Caco-2 (cell line): ENCODE data around the gene SNX33. TPM values are rescaled to one million over a fixed set of nuclear protein-coding genes. Genes with fewer than 3 reads are reported as not detected.

Experiments
- BruUV-seq: library from RNA; stranded (reverse); fragments of 400-500 nt; replicated peaks from 2 replicates; lab custom pipeline; 2021; lab: Mats Ljungman, UMichigan
- CTCF ChIA-PET: fragments of 300-600 bp; sonication (Branson Sonifier 250); formaldehyde crosslinking; loops from one replicate; lab custom pipeline; 2022; ENCODE audit warnings: antibody characterized with exemption; lab: Charles Lee
- POLR2A ChIA-PET: fragments of 300-600 bp; sonication (Branson Sonifier 250); formaldehyde crosslinking; loops from one replicate; lab custom pipeline; 2022; ENCODE audit warnings: antibody characterized with exemption; lab: Charles Lee
- DNase-seq, 2 experiments: peaks; one replicate each; pipeline versions ENCODE4 v3.0.0 to v3.0.0-alpha.2; 2020 to 2022
- H3K27me3 ChIP-seq: replicated peaks from 2 replicates; pipeline ENCODE4 v1.6.0; 2011; ENCODE audit warnings: low read length; ENCODE audit not compliant: control insufficient read depth, insufficient read depth
- H3K36me3 ChIP-seq: 2 replicates; pipeline ENCODE4 v1.5.1; 2011; ENCODE audit warnings: low read length; ENCODE audit not compliant: control insufficient read depth, insufficient read depth
- H3K4me1 ChIP-seq: fragments of 250-450 bp; sonication (Bioruptor Pico); 2 replicates; pipeline ENCODE4 v1.5.1; 2020; ENCODE audit warnings: mild to moderate bottlenecking
- H3K4me3 ChIP-seq: 2 replicates; pipeline ENCODE4 v1.5.1; 2011; ENCODE audit warnings: low read depth, mild to moderate bottlenecking, control low read depth, low read length
- H3K9me3 ChIP-seq: fragments of 250-450 bp; sonication (Bioruptor Pico); 2 replicates; pipeline ENCODE4 v1.5.1; 2020; ENCODE audit warnings: mild to moderate bottlenecking, moderate library complexity
- H3K27ac Mint-ChIP-seq: one replicate; pipeline ENCODE4 v1.8.0; 2022; ENCODE audit warnings: mixed read lengths; ENCODE audit not compliant: unreplicated experiment
- H3K27me3 Mint-ChIP-seq: one replicate; pipeline ENCODE4 v1.8.0; 2022; ENCODE audit warnings: mixed read lengths; ENCODE audit not compliant: insufficient read depth, unreplicated experiment
- H3K36me3 Mint-ChIP-seq: one replicate; pipeline ENCODE4 v1.8.0; 2022; ENCODE audit warnings: mild to moderate bottlenecking, mixed read lengths; ENCODE audit not compliant: insufficient read depth, unreplicated experiment
- H3K4me1 Mint-ChIP-seq: one replicate; pipeline ENCODE4 v1.8.0; 2022; ENCODE audit warnings: low read depth, mixed read lengths; ENCODE audit not compliant: unreplicated experiment
- H3K4me3 Mint-ChIP-seq: one replicate; pipeline ENCODE4 v1.8.0; 2022; ENCODE audit warnings: mild to moderate bottlenecking, moderate library complexity, mixed read lengths; ENCODE audit not compliant: unreplicated experiment
- H3K9me3 Mint-ChIP-seq: one replicate; pipeline ENCODE4 v1.8.0; 2022; ENCODE audit warnings: mixed read lengths; ENCODE audit not compliant: unreplicated experiment
- CTCF ChIP-seq, 2 experiments: fragments of 200-600 bp in 1 of 2; IDR thresholded peaks; 1 replicate in 1 of 2; 2 replicates in 1 of 2; pipeline versions ENCODE4 v1.5.1 to v1.8.0; 2011 to 2022; ENCODE audit warnings: antibody characterized with exemption in 1 of 2, control low read depth in 1 of 2, inconsistent platforms in 1 of 2, low read depth in 1 of 2, low read length in 1 of 2, mild to moderate bottlenecking in 1 of 2, moderate library complexity in 1 of 2; ENCODE audit not compliant: insufficient read depth in 1 of 2, severe bottlenecking in 1 of 2, unreplicated experiment in 1 of 2
- intact Hi-C: fragments of 100-400 bp; cut with micrococcal nuclease; formaldehyde crosslinking; loops from one replicate; pipeline ENCODE4 v1.10.0; 2022; ENCODE audit not compliant: unreplicated experiment
- total RNA-seq: library from RNA; stranded (reverse); gene quantifications from 2 replicates; pipeline ENCODE4 v1.2.3, GENCODE V29; 2022

Gene SNX33
- total RNA-seq, 1 experiment from 2014 or later = 19.4 TPM

GRCh38 chr15:75599401-75599800 is 48.3 kb upstream of the SNX33 start:
- POLR2A ChIA-PET = interaction anchor here (0.6 kb wide), 1 partner anchor 40 kb away, joined by 4 read pairs; no protein-coding TSS in a partner anchor
- Mint-ChIP-seq H3K4me3 (no peak overlapping the region), H3K9me3 (no peaks in the 10 kb centered on the region), H3K27me3 (no peaks in the 10 kb centered on the region), H3K4me1 (peaks cover 19% of the 10 kb centered on the region), H3K36me3 (peaks cover 6% of the 10 kb centered on the region), H3K27ac (no peak overlapping the region)
- DNase-seq = no peak
- no TSS peak for BruUV-seq
- CTCF ChIA-PET = no interaction called here
- Histone ChIP-seq H3K4me1 (peaks cover 18% of the 10 kb centered on the region), H3K4me3 (no peak overlapping the region), H3K27me3 (no peaks in the 10 kb centered on the region), H3K9me3 (no peaks in the 10 kb centered on the region), H3K36me3 (no peaks in the 10 kb centered on the region; the same call in none of the 2 replicates)
- intact Hi-C loops = no loop called here
- no peak for TF ChIP-seq CTCF (IDR thresholded peaks at IDR 0.05; ENCODE audit: insufficient read depth in 1 of 2, low read depth in 1 of 2, low read length in 1 of 2, severe bottlenecking in 1 of 2, unreplicated experiment in 1 of 2)

- CTCF ChIA-PET = interaction anchor here (0.8 kb wide), 1 partner anchor 104 kb away, joined by 3 read pairs; no protein-coding TSS in a partner anchor
- no TSS peak for BruUV-seq
- POLR2A ChIA-PET = interaction anchor here (0.5 kb wide), 1 partner anchor 158 kb away, joined by 4 read pairs; no protein-coding TSS in a partner anchor
- Mint-ChIP-seq H3K36me3 (peaks cover 6% of the 10 kb centered on the region), H3K4me1 (no peaks in the 10 kb centered on the region), H3K9me3 (no peaks in the 10 kb centered on the region), H3K27ac (no peak overlapping the region), H3K27me3 (no peaks in the 10 kb centered on the region), H3K4me3 (no peak overlapping the region)
- Histone ChIP-seq H3K36me3 (no peaks in the 10 kb centered on the region; the same call in none of the 2 replicates), H3K27me3 (no peaks in the 10 kb centered on the region), H3K9me3 (no peaks in the 10 kb centered on the region), H3K4me3 (no peak overlapping the region), H3K4me1 (no peaks in the 10 kb centered on the region)
- no peak for DNase-seq
- intact Hi-C loops = no loop called here
- no peak for TF ChIP-seq CTCF (IDR thresholded peaks at IDR 0.05; ENCODE audit: insufficient read depth in 1 of 2, low read depth in 1 of 2, low read length in 1 of 2, severe bottlenecking in 1 of 2, unreplicated experiment in 1 of 2)
These were observed 41.7 kb upstream of the SNX33 start for GRCh38 chr15:75606026-75606425.

GRCh38 chr15:75606711-75607699 is 40.7 kb upstream of the SNX33 start:
- H3K27ac Mint-ChIP-seq = no peak overlapping the region
- intact Hi-C loops = no loop called here
- ChIA-PET CTCF (no interaction called here), POLR2A (interaction anchor here (0.5 kb wide), 1 partner anchor 159 kb away, joined by 4 read pairs; no protein-coding TSS in a partner anchor)
- no peak for DNase-seq
- H3K4me1 Mint-ChIP-seq = no peaks in the 10 kb centered on the region
- H3K36me3 Mint-ChIP-seq = peaks cover under 1% of the 10 kb centered on the region
- Histone ChIP-seq H3K4me3 (no peak overlapping the region), H3K27me3 (no peaks in the 10 kb centered on the region), H3K4me1 (no peaks in the 10 kb centered on the region), H3K36me3 (no peaks in the 10 kb centered on the region; the same call in 1 of the 2 replicates), H3K9me3 (no peaks in the 10 kb centered on the region)
- no peak for TF ChIP-seq CTCF (IDR thresholded peaks at IDR 0.05; ENCODE audit: insufficient read depth in 1 of 2, low read depth in 1 of 2, low read length in 1 of 2, severe bottlenecking in 1 of 2, unreplicated experiment in 1 of 2)
- H3K9me3 Mint-ChIP-seq = no peaks in the 10 kb centered on the region
- H3K27me3 Mint-ChIP-seq = no peaks in the 10 kb centered on the region
- BruUV-seq = no TSS peak
- no peak overlapping the region for H3K4me3 Mint-ChIP-seq
